Mucosa of descending colon (tissue), 3 donors: ENCODE results near the gene PPFIA1. TPM values are rescaled to one million over a fixed set of nuclear protein-coding genes. Genes with fewer than 3 reads are reported as not detected.
A peak's percentile ranks its signal among the peaks of the same experiment; 100 is the strongest.

Source experiments
- ATAC-seq: fragments of 200-7000 bp; cut with Tn5 transposase; one replicate; pipeline ENCODE4 v1.9.1; 2020; ENCODE audit warnings: mild to moderate bottlenecking, moderate library complexity
- DNase-seq, 3 donors: peaks; one replicate each; pipeline ENCODE4 v3.0.0-alpha.2; 2020
- H3K36me3 ChIP-seq: fragments of 200-600 bp; one replicate; pipeline ENCODE4 v1.8.0; 2021; ENCODE audit warnings: low read depth, mild to moderate bottlenecking
- H3K4me1 ChIP-seq: fragments of 200-600 bp; one replicate; pipeline ENCODE4 v1.8.0; 2021; ENCODE audit warnings: low read depth, mild to moderate bottlenecking
- H3K4me3 ChIP-seq: fragments of 200-600 bp; one replicate; pipeline ENCODE4 v1.8.0; 2021; ENCODE audit warnings: mild to moderate bottlenecking
- H3K9me3 ChIP-seq: fragments of 200-600 bp; one replicate; pipeline ENCODE4 v1.8.0; 2021; ENCODE audit warnings: mild to moderate bottlenecking
- CTCF ChIP-seq: fragments of 200-600 bp; IDR thresholded peaks from one replicate; pipeline ENCODE4 v1.8.0; 2022; ENCODE audit warnings: antibody characterized with exemption, mild to moderate bottlenecking
- intact Hi-C, 2 donors: fragments of 100-400 bp; cut with DNase I in 1 of 2; cut with micrococcal nuclease in 1 of 2; formaldehyde crosslinking; loops; one replicate each; pipeline versions ENCODE4 v1.11.0 to v1.11.1; 2022; cut with DNase I, micrococcal nuclease
- total RNA-seq, 3 donors: library from RNA; stranded (reverse); fragmentation: NEBNext Ultra II Directional in 2 of 3; extraction: Animal tissue kit (Norgen Biotek cat#: 25700) in 2 of 3; gene quantifications; one replicate each; pipeline versions ENCODE4 v1.2.1 to v1.2.4, GENCODE V29; 2021 to 2023
- donor health status: DM: no; HTN: no; CAD: no; lungs with moderate emphysema.
- donor health status: DM: no; HTN: no; CAD: no.
- donor health status: DM: no; HTN: yes; CAD: no.

PPFIA1 gene
- total RNA-seq, 3 donors from 2014 or later = 58.5 to 65.7 (median 65.0) TPM

GRCh38 chr11:70265341-70265740 is 5.1 kb upstream of the PPFIA1 start:
- ATAC-seq (no peak), DNase-seq (no peak)
- no peaks in the 10 kb centered on the region for H3K36me3 ChIP-seq
- H3K9me3 ChIP-seq = no peaks in the 10 kb centered on the region
- TF ChIP-seq CTCF = no peak
- H3K4me1 ChIP-seq = peaks cover 5% of the 10 kb centered on the region
- no peak overlapping the region for H3K4me3 ChIP-seq
- intact Hi-C loops = loop anchor here in 1 of 2 donors (10.0 kb wide), 1 partner anchor 61 kb away; the partner anchor contains the start of gene FADD

GRCh38 chr11:70267405-70267950 is 3.0 kb upstream of the PPFIA1 start:
- no peaks in the 10 kb centered on the region for H3K36me3 ChIP-seq
- peaks cover 17% of the 10 kb centered on the region for H3K4me1 ChIP-seq
- ATAC-seq (no peak), DNase-seq (no peak)
- H3K4me3 ChIP-seq = no peak overlapping the region
- no peaks in the 10 kb centered on the region for H3K9me3 ChIP-seq
- intact Hi-C loops = loop anchor here in 1 of 2 donors (10.0 kb wide), 1 partner anchor 63 kb away; the partner anchor contains the start of gene FADD
- TF ChIP-seq CTCF = no peak

GRCh38 chr11:70268526-70268925 is 2.0 kb upstream of the PPFIA1 start:
- Histone ChIP-seq H3K36me3 (no peaks in the 10 kb centered on the region), H3K9me3 (no peaks in the 10 kb centered on the region), H3K4me3 (no peak overlapping the region), H3K4me1 (peaks cover 17% of the 10 kb centered on the region)
- DNase-seq = no peak
- intact Hi-C loops = loop anchor here in 1 of 2 donors (10.0 kb wide), 1 partner anchor 64 kb away; the partner anchor contains the start of gene FADD
- ATAC-seq = no peak
- TF ChIP-seq CTCF = no peak

- intact Hi-C loops = no loop called here
- H3K4me1 ChIP-seq = peaks cover 17% of the 10 kb centered on the region
- ATAC-seq = peak; percentile 49
- peak; percentile 49 to 73 (median 69) for DNase-seq
- no peaks in the 10 kb centered on the region for H3K9me3 ChIP-seq
- no peaks in the 10 kb centered on the region for H3K36me3 ChIP-seq
- no peak for TF ChIP-seq CTCF
- peak overlapping the region; percentile 97 for H3K4me3 ChIP-seq
These were observed 573 bp downstream of the PPFIA1 start for GRCh38 chr11:70270877-70271648.

GRCh38 chr11:70271649-70271953 is 1.1 kb downstream of the PPFIA1 start:
- Histone ChIP-seq H3K36me3 (no peaks in the 10 kb centered on the region), H3K4me1 (peaks cover 17% of the 10 kb centered on the region), H3K4me3 (no peak overlapping the region), H3K9me3 (no peaks in the 10 kb centered on the region)
- intact Hi-C loops = no loop called here
- no peak for DNase-seq
- no peak for ATAC-seq
- no peak for TF ChIP-seq CTCF
